Central memory CD8-positive, alpha-beta T cell (primary cell): ENCODE measurements around the gene LHPP.
"Not testable (repeated sequence)": the region's sequence is repeated elsewhere in the genome, so short reads cannot be mapped to it uniquely, and the experiment has no call there.

Source experiments
- ATAC-seq: fragments of 150-1000 bp; cut with Tn5 transposase; replicated peaks from 2 replicates; pipeline ENCODE4 v1.10.0; 2022; ENCODE audit warnings: mild to moderate bottlenecking, moderate FRiP score, moderate number of reproducible peaks; ENCODE audit not compliant: poor library complexity, severe bottlenecking; ENCODE audit errors: extremely low read depth
- DNase-seq, 2 donors: peaks; one replicate each; pipeline ENCODE4 v3.0.0; 2021; ENCODE audit warnings: low spot score in 2 of 2
- H3K27ac Mint-ChIP-seq: one replicate; pipeline ENCODE4 v1.8.0; 2022; ENCODE audit warnings: low read depth, mild to moderate bottlenecking, moderate library complexity, mixed read lengths
- H3K27me3 Mint-ChIP-seq: one replicate; pipeline ENCODE4 v1.8.0; 2022; ENCODE audit warnings: mixed read lengths
- H3K36me3 Mint-ChIP-seq: one replicate; pipeline ENCODE4 v1.8.0; 2022; ENCODE audit warnings: mild to moderate bottlenecking, moderate library complexity, mixed read lengths; ENCODE audit not compliant: insufficient read depth
- H3K4me1 Mint-ChIP-seq: one replicate; pipeline ENCODE4 v1.8.0; 2022; ENCODE audit warnings: mixed read lengths
- H3K4me3 Mint-ChIP-seq: one replicate; pipeline ENCODE4 v1.8.0; 2022; ENCODE audit warnings: mild to moderate bottlenecking, moderate library complexity, mixed read lengths
- H3K9me3 Mint-ChIP-seq: one replicate; pipeline ENCODE4 v1.8.0; 2022; ENCODE audit warnings: mixed read lengths

LHPP gene

DNA sequence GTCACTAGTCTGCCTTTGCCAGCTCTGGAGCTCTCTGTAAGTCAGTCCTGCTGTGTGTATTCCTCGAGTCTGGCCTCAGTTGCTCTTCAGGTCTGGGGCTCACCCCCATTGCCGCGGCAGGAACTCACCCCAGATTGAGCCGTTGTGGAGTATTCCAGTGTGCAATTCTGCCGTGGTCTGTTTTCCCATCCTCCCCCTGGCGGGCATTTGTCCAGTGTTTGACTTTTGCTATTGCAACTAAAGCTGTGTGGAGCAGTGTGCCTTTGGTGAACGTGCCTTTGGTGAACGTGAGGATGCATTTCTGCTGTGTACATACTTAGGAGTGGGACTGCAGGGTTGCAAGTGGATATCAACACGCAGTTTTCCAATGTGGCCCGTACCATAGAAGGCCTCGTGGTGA lies 148.1 kb downstream of the LHPP start:
- no peak for DNase-seq
- H3K4me3 Mint-ChIP-seq = peak overlapping the region; percentile 31

DNA sequence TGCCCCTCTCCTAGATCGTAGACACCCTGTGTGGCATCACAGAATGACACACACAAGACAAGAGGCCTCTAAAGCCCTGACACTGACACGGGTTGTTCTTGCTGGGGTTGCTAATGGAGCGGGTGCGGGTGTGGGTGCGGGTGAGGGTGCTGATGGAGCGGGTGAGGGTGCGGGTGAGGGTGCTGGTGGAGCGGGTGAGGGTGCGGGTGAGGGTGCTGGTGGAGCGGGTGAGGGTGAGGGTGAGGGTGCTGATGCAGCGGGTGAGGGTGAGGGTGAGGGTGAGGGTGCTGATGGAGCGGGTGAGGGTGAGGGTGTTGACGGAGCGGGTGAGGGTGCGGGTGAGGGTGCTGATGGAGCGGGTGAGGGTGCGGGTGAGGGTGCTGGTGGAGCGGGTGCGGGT lies 148.6 kb downstream of the LHPP start:
- ATAC-seq, H3K27ac Mint-ChIP-seq, DNase-seq, H3K9me3 Mint-ChIP-seq, H3K27me3 Mint-ChIP-seq: not testable (repeated sequence)
- Mint-ChIP-seq H3K4me3 (peak overlapping the region; percentile 31), H3K4me1 (peaks cover 37% of the 10 kb centered on the region), H3K36me3 (peaks cover 28% of the 10 kb centered on the region)

More for the DNA sequence above, 148.1 kb downstream of the LHPP start:
- H3K9me3 Mint-ChIP-seq = no peaks in the 10 kb centered on the region
- ATAC-seq = no peak
- peaks cover 25% of the 10 kb centered on the region for H3K36me3 Mint-ChIP-seq
- peaks cover 34% of the 10 kb centered on the region for H3K4me1 Mint-ChIP-seq
- H3K27ac Mint-ChIP-seq = no peak overlapping the region
- H3K27me3 Mint-ChIP-seq = no peaks in the 10 kb centered on the region

DNA sequence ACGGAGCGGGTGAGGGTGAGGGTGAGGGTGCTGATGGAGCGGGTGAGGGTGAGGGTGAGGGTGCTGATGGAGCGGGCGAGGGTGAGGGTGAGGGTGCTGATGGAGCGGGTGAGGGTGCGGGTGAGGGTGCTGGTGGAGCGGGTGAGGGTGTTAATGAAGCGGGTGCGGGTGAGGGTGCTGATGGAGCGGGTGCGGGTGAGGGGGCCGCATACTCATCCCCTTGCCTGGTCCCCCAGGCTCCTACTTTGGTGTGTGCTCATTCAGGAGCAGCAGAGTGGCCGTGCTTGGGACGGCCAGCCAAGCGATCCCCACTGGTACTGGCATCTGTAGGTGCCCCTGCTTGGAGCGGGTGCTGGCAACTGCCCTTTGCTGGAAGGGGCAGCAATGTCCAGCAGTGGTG lies 149.2 kb downstream of the LHPP start:
- peaks cover 30% of the 10 kb centered on the region for H3K36me3 Mint-ChIP-seq
- DNase-seq, ATAC-seq, H3K27me3 Mint-ChIP-seq, H3K9me3 Mint-ChIP-seq: not testable (repeated sequence)
- peak overlapping the region; percentile 95 for H3K27ac Mint-ChIP-seq
- H3K4me1 Mint-ChIP-seq = peaks cover 39% of the 10 kb centered on the region
- H3K4me3 Mint-ChIP-seq = peak overlapping the region; percentile 75

DNA sequence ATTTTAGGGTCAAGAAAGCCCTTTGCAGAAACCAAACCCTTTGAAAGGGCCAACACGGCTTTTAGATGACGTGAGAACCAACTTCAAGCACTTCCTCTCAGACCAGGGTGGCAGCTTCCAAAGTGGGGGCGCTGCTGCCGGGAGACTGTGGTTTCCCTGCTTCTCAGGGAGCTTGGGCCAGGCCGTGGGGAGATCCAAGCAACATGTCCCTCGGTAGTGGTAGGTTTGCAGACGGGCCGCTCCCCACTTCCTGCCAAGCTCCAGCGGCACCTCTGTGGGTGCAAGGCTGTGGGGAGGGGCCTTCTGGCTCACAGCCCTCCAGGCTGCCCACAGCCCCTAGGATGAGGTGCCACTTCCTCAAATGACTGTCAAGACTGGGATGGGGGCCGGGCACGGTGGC lies 150.1 kb downstream of the LHPP start:
- Mint-ChIP-seq H3K9me3 (no peaks in the 10 kb centered on the region), H3K4me1 (peaks cover 46% of the 10 kb centered on the region), H3K27me3 (no peaks in the 10 kb centered on the region), H3K4me3 (peak overlapping the region; percentile 75), H3K27ac (peak overlapping the region; percentile 95), H3K36me3 (peaks cover 34% of the 10 kb centered on the region)
- ATAC-seq = peak; percentile 80
- peak; percentile 46 to 72 for DNase-seq

DNA sequence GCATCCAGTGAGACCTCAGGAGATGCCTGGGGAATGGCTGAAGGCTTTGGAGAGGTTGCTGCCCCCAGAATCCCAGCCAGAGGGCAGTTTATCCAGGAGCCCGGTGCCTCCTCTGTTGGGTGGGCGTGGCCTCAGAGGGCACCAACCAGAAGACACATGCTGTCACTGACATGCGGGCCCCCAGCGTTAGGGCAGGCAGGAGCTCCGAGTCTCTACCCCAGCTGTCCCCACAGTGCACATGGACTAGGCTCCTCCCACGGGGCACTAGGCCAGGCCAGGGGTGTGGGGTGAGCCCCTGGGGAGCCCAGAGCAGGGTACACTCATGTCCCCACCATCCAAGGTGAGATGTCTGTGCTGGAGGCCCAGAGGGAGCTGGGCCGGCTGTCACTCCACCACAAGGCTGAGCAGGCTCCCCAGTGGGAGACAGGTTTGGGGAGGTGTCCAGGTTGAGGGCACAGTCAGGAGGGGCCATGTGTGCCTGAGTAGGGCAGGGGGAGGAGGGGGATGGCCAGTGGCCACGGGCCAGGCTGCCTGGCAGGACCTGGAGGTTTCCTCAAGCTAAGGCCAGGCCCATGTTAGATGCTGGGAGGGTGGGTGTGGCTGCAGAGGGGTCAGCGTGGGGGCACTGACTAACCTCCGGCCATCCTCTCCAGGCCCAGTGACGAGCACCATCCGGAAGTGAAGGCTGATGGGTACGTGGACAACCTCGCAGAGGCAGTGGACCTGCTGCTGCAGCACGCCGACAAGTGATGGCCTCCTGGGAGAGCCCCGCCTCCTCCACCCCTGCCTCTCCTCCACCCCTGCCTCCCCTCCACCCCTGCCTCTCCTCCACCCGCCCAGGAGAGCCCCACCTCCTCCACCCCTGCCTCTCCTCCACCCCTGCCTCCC lies 151.2 kb downstream of the LHPP start:
- Mint-ChIP-seq H3K4me1 (peaks cover 54% of the 10 kb centered on the region), H3K9me3 (no peaks in the 10 kb centered on the region), H3K4me3 (peak overlapping the region; percentile 75), H3K27ac (peak overlapping the region; percentile 95), H3K27me3 (no peaks in the 10 kb centered on the region), H3K36me3 (peaks cover 35% of the 10 kb centered on the region)
- ATAC-seq (peak; percentile 31), DNase-seq (no peak)

DNA sequence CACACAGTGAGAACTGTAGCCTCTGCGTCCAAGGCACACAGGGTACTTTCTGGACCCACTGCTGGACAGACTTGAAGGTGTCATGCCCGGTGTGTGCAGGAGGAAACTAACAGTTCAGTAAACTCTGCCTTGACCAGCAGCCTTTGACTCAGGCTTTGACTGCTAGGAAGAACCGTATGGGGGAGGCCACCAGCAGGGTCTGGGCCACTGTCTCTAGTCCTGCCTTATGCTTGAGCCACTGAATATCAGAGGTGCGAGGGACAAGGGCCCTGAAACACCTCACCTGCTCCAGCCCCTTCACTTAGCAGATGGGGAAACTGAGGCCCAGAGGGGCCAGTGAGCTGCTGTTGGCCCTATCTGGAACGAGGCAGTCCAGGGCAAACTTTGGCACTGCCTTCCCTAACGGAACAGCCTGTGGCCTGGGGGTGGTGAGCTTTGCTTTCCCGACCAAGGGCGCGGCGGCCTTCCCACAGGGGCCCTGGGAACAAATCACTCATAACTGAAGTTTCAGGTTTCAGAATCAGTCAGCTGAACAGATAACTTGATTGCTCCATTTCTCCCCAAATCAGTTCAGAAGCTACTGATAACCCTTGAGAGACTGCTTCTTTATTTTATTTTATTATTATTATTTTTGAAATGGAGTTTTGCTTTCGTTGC lies 152.5 kb downstream of the LHPP start:
- Mint-ChIP-seq H3K9me3 (no peaks in the 10 kb centered on the region), H3K36me3 (peaks cover 35% of the 10 kb centered on the region), H3K4me1 (peaks cover 66% of the 10 kb centered on the region), H3K27ac (peak overlapping the region; percentile 95), H3K27me3 (no peaks in the 10 kb centered on the region), H3K4me3 (peak overlapping the region; percentile 58)
- ATAC-seq (no peak), DNase-seq (no peak)

DNA sequence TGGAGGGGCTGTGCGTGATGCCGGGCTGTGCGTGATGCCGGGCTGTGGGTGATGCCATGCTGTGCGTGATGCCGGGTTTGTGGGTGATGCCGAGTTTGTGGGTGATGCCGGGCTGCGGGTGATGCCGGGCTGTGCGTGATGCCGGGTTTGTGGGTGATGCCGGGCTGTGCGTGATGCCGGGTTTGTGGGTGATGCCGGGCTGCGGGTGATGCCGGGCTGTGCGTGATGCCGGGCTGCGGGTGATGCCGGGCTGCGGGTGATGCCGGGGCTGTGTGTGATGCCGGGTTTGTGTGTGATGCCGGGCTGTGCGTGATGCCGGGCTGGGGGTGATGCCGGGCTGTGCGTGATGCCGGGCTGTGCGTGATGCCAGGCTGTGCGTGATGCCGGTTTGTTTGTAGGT lies 153.6 kb downstream of the LHPP start:
- no peaks in the 10 kb centered on the region for H3K27me3 Mint-ChIP-seq
- peaks cover 31% of the 10 kb centered on the region for H3K36me3 Mint-ChIP-seq
- peak overlapping the region; percentile 95 for H3K27ac Mint-ChIP-seq
- no peaks in the 10 kb centered on the region for H3K9me3 Mint-ChIP-seq
- H3K4me1 Mint-ChIP-seq = peaks cover 75% of the 10 kb centered on the region
- ATAC-seq (no peak), DNase-seq (no peak)
- peak overlapping the region; percentile 58 for H3K4me3 Mint-ChIP-seq

DNA sequence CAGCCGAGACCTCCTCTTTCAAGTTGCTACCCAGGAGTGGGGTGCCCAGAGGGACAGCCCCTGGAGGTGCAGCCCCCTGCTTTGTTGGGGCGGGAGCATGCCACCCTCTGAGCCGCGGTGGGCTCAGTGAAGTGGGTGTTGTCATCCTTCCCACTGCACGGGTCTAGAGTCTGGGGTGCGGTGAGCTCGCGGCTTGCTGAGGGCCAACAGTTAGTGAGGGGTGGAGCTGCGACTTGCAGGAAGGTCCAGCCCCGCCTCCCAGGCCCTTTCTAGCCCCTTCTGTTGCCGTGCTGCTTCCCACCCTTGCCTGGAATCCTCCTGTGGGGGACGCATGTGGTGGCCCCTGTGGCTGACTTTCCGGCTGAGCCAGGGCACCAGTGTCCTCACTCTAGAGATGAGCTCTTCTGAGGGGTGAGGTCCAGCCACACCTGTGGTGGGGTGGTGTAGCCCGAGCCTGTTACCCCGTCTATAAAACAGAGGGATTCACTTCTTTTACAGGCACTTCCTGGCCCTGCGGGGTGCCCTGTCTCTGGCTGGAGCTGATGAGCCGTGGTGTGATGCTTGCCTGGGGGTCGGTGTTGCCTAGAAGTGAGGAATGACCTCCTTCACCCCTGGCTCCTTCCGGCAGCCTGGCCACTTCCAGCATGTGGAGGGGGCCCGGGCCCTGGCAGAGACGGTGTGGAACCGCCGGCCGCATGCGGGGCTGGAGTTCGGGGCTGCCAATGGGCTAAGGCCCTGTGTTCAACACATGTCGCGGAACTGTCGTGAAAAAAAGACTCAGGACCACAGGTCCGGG lies 154.6 kb downstream of the LHPP start:
- no peaks in the 10 kb centered on the region for H3K27me3 Mint-ChIP-seq
- H3K9me3 Mint-ChIP-seq = no peaks in the 10 kb centered on the region
- peak overlapping the region; percentile 58 for H3K4me3 Mint-ChIP-seq
- ATAC-seq (peak; percentile 22), DNase-seq (no peak)
- H3K36me3 Mint-ChIP-seq = peaks cover 34% of the 10 kb centered on the region
- H3K27ac Mint-ChIP-seq = peak overlapping the region; percentile 95
- H3K4me1 Mint-ChIP-seq = peaks cover 72% of the 10 kb centered on the region

DNA sequence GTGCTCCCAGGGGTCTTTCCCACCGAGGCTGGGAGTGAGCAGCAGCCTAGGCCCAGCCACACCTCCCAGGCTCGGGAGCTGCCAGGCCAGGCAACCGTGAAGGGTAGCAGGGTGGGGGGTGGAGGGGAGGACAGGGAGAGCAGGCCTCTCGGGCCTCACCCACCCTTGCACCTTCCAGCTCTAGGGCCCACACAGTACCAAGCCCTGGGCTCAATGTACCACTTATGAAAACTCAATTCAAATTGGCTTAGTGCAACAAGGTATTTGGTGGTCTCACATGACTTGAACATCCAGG lies 155.2 kb downstream of the LHPP start:
- Mint-ChIP-seq H3K4me1 (peaks cover 66% of the 10 kb centered on the region), H3K36me3 (peaks cover 32% of the 10 kb centered on the region), H3K9me3 (no peaks in the 10 kb centered on the region), H3K27ac (peak overlapping the region; percentile 75), H3K27me3 (no peaks in the 10 kb centered on the region), H3K4me3 (no peak overlapping the region)
- ATAC-seq (no peak), DNase-seq (no peak)

DNA sequence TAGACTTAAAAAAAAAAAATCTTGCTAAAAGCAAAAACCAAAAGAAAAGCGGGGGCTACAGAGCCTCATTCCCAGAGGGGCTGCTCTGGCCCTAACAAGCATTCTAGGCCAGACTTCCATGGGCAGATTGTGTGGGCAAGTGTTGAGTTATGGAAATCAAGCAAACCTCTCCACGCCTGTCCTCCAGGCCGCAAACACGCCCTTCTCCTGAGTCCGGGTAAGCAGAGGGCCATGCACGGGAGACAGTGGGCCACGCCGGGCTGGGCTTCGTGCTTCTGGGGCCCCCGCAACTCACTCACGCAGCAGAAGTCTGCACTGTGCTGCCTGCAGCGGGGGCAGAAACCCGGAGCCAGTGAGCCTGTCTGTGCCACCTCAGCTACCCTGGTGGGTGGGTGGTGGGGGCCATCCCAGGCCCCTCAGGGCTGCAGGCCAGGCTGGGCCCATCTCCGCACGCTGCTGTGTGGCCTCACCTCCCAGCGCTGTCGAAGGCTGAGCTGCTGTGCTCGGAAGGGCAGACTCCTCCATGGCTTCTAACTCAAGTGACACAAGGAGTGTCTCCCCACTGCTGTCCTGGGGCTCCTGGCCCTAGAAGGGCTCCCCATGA lies 156.9 kb downstream of the LHPP start:
- Mint-ChIP-seq H3K4me3 (peak overlapping the region; percentile 70), H3K9me3 (no peaks in the 10 kb centered on the region), H3K36me3 (peaks cover 36% of the 10 kb centered on the region), H3K27ac (peak overlapping the region; percentile 46), H3K4me1 (peaks cover 54% of the 10 kb centered on the region), H3K27me3 (no peaks in the 10 kb centered on the region)
- no peak for DNase-seq
- no peak for ATAC-seq

DNA sequence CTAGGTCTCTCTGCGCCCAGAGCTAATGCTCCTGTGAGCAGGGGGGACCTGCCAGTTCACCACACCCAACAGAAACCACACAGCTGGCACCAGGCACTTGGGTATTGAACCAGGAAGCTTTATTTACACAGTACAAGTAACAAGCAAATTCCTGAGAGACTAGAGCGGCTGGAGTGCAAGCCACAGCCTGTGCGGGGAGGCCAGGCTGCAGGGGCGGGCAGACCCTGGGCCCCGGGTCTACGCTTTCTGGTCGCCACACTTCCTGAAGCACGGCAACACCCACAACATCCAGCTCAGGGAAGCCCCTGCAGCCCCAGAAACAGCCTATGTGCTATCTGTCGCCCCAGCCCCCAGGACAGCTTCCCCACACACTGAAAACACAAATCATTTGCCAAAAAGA lies 157.6 kb downstream of the LHPP start:
- H3K4me3 Mint-ChIP-seq = peak overlapping the region; percentile 70
- no peaks in the 10 kb centered on the region for H3K9me3 Mint-ChIP-seq

DNA sequence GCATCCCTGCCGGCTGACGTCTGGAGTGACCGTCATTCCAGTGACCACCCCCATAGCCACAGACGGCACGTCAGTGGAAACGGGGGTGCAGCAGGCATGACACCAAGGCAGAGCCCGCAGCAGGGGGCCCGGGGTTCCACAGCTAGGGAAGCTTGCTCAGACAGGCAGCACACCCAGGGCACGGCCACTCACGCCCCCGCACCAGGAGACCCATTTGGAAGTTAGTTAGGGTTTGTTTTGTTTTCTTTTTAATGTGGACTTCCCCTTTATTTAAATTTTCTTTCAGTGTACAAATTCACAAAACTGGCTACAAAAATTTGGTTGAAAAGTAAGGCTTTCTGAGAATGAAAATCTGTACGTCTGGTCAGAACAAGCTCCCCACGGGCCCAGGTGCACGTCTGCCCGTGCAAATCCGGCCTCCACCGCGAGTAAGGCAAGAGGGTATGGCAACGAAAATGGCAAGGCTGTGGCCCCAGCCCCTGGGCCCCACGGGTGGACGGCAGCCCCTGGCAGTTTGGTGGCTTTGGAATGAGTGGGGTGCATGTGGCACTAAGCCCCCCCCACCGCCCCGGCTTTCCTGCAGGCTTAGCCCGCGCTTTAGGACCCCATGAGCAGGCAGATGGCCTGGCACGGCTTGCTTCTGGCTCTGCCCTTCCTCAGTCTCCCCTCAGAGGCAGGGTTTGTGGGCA lies 158.3 kb downstream of the LHPP start:
- peaks cover 36% of the 10 kb centered on the region for H3K36me3 Mint-ChIP-seq
- H3K27ac Mint-ChIP-seq = peak overlapping the region; percentile 46
- H3K9me3 Mint-ChIP-seq = no peaks in the 10 kb centered on the region
- DNase-seq (no peak), ATAC-seq (no peak)
- no peaks in the 10 kb centered on the region for H3K27me3 Mint-ChIP-seq
- H3K4me1 Mint-ChIP-seq = peaks cover 59% of the 10 kb centered on the region
- H3K4me3 Mint-ChIP-seq = peak overlapping the region; percentile 70

More for the DNA sequence above, 157.6 kb downstream of the LHPP start:
- Mint-ChIP-seq H3K36me3 (peaks cover 35% of the 10 kb centered on the region), H3K4me1 (peaks cover 55% of the 10 kb centered on the region), H3K27me3 (no peaks in the 10 kb centered on the region), H3K27ac (peak overlapping the region; percentile 46)
- DNase-seq = peak in 1 of 2 donors; percentile 31
- peak; percentile 59 for ATAC-seq
